K562 (cell line): ENCODE data around the gene ADNP. TPM values are rescaled to one million over a fixed set of nuclear protein-coding genes. Genes with fewer than 3 reads are reported as not detected.

Experiments
- BACH1 ChIP-seq: fragments of 200-800 bp; sonication (Bioruptor generic); IDR thresholded peaks from 2 replicates; pipeline ENCODE4 v1.6.1; 2016; ENCODE audit warnings: missing genetic modification characterization, missing compliant biosample characterization
- BCOR ChIP-seq: fragments of 450-650 bp; IDR thresholded peaks from 2 replicates; pipeline ENCODE4 v1.6.1; 2016
- CCNT2 ChIP-seq: IDR thresholded peaks from 2 replicates; pipeline ENCODE4 v1.6.1; 2011; ENCODE audit warnings: borderline replicate concordance, low read depth, mild to moderate bottlenecking, moderate library complexity, mixed read lengths, low read length; ENCODE audit not compliant: insufficient read length; ENCODE audit errors: extremely low read depth
- FIP1L1 ChIP-seq: fragments of 200-400 bp; formaldehyde crosslinking; IDR thresholded peaks from 2 replicates; pipeline ENCODE4 v1.6.1; 2018; ENCODE audit warnings: mild to moderate bottlenecking, low read depth, low read length; ENCODE audit not compliant: poor library complexity, severe bottlenecking
- HNRNPLL ChIP-seq: fragments of 200-400 bp; formaldehyde crosslinking; IDR thresholded peaks from 2 replicates; pipeline ENCODE4 v1.6.1; 2017; ENCODE audit warnings: low read length, low read depth, mild to moderate bottlenecking; ENCODE audit not compliant: poor library complexity, severe bottlenecking
- MCM3 ChIP-seq: fragments of 450-650 bp; IDR thresholded peaks from 2 replicates; pipeline ENCODE4 v1.6.1; 2016
- NELFE ChIP-seq: IDR thresholded peaks from 2 replicates; pipeline ENCODE4 v1.6.1; 2011; ENCODE audit warnings: mild to moderate bottlenecking; ENCODE audit not compliant: insufficient read depth, insufficient read length
- PURB ChIP-seq: sonication (generic); formaldehyde crosslinking; IDR thresholded peaks from 2 replicates; pipeline ENCODE4 v1.9.0; 2021; ENCODE audit warnings: low read depth, mild to moderate bottlenecking, missing genetic modification reagents
- SMARCA4 ChIP-seq: fragments of 450-650 bp; IDR thresholded peaks from 2 replicates; pipeline ENCODE4 v1.6.1; 2016
- SMARCB1 ChIP-seq: IDR thresholded peaks from 2 replicates; pipeline ENCODE4 v1.6.1; 2011; ENCODE audit warnings: improper control_type of control experiment, low read depth; ENCODE audit not compliant: insufficient read length
- TAF7 ChIP-seq: fragments of 450-650 bp; IDR thresholded peaks from 2 replicates; pipeline ENCODE4 v1.6.1; 2016; ENCODE audit warnings: missing genetic modification characterization, missing compliant biosample characterization
- TSC22D4 ChIP-seq: fragments of 450-650 bp; IDR thresholded peaks from 2 replicates; pipeline ENCODE4 v1.6.1; 2016; ENCODE audit warnings: missing genetic modification characterization, missing biosample characterization, control low read depth
- ZNF785 ChIP-seq: fragments of 250-450 bp; sonication (Bioruptor Pico); IDR thresholded peaks from 2 replicates; pipeline ENCODE4 v1.4.0; 2020; ENCODE audit warnings: mild to moderate bottlenecking
- polyA plus RNA-seq, 8 experiments: library from polyadenylated mRNA; depleted of rRNA in 4 of 8; stranded (reverse) in 5 of 8; unstranded in 3 of 8; fragments of >200 nt; fragmentation: Nextera tagmentation in 2 of 8; fragmentation: Illumina TruSeq in 1 of 8; extraction: Ambion mirVana in 2 of 8; extraction: Trizol in 1 of 8; gene quantifications; 2 replicates each; pipeline versions ENCODE4 v1.2.1 to v1.2.3, GENCODE V29; 2011 to 2014; ENCODE audit warnings: inconsistent platforms in 1 of 8, missing spikeins in 1 of 8
- total RNA-seq, 7 experiments: library from RNA; depleted of rRNA in 6 of 7; stranded (reverse); fragments of >200 nt in 6 of 7; fragmentation: Illumina TruSeq in 2 of 7; extraction: Trizol in 2 of 7; gene quantifications; 2 replicates each; pipeline versions ENCODE4 v1.2.1 to v1.2.3, GENCODE V29; 2011 to 2021; ENCODE audit warnings: low replicate concordance in 1 of 7
- TF ChIP-seq, protein P1 (sequence below): fragments of 250-450 bp; sonication (Bioruptor Pico); IDR thresholded peaks from 2 replicates; pipeline ENCODE4 v1.5.0; 2021
- TF ChIP-seq, protein P2 (sequence below): fragments of 250-450 bp; sonication (Bioruptor Pico); IDR thresholded peaks from 2 replicates; pipeline ENCODE4 v1.5.0; 2020; ENCODE audit warnings: mild to moderate bottlenecking
- TF ChIP-seq, protein P3 (sequence below): fragments of 450-650 bp; IDR thresholded peaks from 2 replicates; pipeline ENCODE4 v1.6.1; 2017; ENCODE audit warnings: antibody characterized with exemption, mild to moderate bottlenecking
- TF ChIP-seq, protein P4 (sequence below): fragments of 450-650 bp; IDR thresholded peaks from 2 replicates; pipeline ENCODE4 v1.6.1; 2018; ENCODE audit not compliant: partially characterized antibody
- TF ChIP-seq, protein P5 (sequence below): fragments of 250-450 bp; sonication (Bioruptor Pico); IDR thresholded peaks from 2 replicates; pipeline ENCODE4 v1.8.0; 2021; ENCODE audit warnings: moderate library complexity, mild to moderate bottlenecking, inconsistent platforms

The ADNP gene
- total and polyA plus RNA-seq, 9 of the 15 experiments (the other 6 are each of a cell fraction or from before 2014, with no cell fraction given) = 17.8 to 59.9 (median 25.3) TPM

DNA sequence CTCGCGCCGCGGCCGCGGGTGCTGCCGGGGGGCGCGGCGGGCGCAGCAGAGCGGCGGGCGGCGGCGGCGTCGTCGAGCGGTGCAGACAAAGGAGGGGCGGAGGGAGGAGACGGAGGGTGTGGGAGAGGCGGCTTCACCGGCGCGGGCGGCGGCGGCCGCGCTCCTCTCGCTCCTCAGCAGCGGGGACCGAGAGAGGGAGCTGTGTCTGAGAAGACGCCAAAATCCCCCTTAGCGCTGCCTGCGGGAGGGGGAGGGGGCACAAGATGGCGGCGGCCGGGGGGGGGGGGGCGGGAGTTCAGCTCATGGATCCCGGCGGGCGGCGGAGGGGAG lies 296 bp downstream of the ADNP start (continued):
- TF ChIP-seq, protein P1, sequence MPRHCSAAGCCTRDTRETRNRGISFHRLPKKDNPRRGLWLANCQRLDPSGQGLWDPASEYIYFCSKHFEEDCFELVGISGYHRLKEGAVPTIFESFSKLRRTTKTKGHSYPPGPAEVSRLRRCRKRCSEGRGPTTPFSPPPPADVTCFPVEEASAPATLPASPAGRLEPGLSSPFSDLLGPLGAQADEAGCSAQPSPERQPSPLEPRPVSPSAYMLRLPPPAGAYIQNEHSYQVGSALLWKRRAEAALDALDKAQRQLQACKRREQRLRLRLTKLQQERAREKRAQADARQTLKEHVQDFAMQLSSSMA (CRISPR knock-in tag) = no peak
- TF ChIP-seq SMARCB1 (no peak), ZNF785 (CRISPR knock-in tag) (no peak), HNRNPLL (no peak), MCM3 (no peak), CCNT2 (peak; percentile 18), FIP1L1 (no peak), SMARCA4 (no peak), PURB (CRISPR knock-in tag) (no peak), TAF7 (tag) (no peak), NELFE (no peak), BACH1 (tag) (no peak), TSC22D4 (tag) (no peak), BCOR (no peak)
- TF ChIP-seq, protein P2, sequence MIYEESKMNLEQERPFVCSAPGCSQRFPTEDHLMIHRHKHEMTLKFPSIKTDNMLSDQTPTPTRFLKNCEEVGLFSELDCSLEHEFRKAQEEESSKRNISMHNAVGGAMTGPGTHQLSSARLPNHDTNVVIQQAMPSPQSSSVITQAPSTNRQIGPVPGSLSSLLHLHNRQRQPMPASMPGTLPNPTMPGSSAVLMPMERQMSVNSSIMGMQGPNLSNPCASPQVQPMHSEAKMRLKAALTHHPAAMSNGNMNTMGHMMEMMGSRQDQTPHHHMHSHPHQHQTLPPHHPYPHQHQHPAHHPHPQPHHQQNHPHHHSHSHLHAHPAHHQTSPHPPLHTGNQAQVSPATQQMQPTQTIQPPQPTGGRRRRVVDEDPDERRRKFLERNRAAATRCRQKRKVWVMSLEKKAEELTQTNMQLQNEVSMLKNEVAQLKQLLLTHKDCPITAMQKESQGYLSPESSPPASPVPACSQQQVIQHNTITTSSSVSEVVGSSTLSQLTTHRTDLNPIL (CRISPR knock-in tag) = no peak
- TF ChIP-seq, protein P3, sequence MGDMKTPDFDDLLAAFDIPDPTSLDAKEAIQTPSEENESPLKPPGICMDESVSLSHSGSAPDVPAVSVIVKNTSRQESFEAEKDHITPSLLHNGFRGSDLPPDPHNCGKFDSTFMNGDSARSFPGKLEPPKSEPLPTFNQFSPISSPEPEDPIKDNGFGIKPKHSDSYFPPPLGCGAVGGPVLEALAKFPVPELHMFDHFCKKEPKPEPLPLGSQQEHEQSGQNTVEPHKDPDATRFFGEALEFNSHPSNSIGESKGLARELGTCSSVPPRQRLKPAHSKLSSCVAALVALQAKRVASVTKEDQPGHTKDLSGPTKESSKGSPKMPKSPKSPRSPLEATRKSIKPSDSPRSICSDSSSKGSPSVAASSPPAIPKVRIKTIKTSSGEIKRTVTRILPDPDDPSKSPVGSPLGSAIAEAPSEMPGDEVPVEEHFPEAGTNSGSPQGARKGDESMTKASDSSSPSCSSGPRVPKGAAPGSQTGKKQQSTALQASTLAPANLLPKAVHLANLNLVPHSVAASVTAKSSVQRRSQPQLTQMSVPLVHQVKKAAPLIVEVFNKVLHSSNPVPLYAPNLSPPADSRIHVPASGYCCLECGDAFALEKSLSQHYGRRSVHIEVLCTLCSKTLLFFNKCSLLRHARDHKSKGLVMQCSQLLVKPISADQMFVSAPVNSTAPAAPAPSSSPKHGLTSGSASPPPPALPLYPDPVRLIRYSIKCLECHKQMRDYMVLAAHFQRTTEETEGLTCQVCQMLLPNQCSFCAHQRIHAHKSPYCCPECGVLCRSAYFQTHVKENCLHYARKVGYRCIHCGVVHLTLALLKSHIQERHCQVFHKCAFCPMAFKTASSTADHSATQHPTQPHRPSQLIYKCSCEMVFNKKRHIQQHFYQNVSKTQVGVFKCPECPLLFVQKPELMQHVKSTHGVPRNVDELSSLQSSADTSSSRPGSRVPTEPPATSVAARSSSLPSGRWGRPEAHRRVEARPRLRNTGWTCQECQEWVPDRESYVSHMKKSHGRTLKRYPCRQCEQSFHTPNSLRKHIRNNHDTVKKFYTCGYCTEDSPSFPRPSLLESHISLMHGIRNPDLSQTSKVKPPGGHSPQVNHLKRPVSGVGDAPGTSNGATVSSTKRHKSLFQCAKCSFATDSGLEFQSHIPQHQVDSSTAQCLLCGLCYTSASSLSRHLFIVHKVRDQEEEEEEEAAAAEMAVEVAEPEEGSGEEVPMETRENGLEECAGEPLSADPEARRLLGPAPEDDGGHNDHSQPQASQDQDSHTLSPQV = no peak
- TF ChIP-seq, protein P4, sequence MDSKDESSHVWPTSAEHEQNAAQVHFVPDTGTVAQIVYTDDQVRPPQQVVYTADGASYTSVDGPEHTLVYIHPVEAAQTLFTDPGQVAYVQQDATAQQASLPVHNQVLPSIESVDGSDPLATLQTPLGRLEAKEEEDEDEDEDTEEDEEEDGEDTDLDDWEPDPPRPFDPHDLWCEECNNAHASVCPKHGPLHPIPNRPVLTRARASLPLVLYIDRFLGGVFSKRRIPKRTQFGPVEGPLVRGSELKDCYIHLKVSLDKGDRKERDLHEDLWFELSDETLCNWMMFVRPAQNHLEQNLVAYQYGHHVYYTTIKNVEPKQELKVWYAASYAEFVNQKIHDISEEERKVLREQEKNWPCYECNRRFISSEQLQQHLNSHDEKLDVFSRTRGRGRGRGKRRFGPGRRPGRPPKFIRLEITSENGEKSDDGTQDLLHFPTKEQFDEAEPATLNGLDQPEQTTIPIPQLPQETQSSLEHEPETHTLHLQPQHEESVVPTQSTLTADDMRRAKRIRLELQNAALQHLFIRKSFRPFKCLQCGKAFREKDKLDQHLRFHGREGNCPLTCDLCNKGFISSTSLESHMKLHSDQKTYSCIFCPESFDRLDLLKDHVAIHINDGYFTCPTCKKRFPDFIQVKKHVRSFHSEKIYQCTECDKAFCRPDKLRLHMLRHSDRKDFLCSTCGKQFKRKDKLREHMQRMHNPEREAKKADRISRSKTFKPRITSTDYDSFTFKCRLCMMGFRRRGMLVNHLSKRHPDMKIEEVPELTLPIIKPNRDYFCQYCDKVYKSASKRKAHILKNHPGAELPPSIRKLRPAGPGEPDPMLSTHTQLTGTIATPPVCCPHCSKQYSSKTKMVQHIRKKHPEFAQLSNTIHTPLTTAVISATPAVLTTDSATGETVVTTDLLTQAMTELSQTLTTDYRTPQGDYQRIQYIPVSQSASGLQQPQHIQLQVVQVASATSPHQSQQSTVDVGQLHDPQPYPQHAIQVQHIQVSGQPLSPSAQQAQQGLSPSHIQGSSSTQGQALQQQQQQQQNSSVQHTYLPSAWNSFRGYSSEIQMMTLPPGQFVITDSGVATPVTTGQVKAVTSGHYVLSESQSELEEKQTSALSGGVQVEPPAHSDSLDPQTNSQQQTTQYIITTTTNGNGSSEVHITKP = no peak
- TF ChIP-seq, protein P5, sequence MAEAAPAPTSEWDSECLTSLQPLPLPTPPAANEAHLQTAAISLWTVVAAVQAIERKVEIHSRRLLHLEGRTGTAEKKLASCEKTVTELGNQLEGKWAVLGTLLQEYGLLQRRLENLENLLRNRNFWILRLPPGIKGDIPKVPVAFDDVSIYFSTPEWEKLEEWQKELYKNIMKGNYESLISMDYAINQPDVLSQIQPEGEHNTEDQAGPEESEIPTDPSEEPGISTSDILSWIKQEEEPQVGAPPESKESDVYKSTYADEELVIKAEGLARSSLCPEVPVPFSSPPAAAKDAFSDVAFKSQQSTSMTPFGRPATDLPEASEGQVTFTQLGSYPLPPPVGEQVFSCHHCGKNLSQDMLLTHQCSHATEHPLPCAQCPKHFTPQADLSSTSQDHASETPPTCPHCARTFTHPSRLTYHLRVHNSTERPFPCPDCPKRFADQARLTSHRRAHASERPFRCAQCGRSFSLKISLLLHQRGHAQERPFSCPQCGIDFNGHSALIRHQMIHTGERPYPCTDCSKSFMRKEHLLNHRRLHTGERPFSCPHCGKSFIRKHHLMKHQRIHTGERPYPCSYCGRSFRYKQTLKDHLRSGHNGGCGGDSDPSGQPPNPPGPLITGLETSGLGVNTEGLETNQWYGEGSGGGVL (CRISPR knock-in tag) = no peak
